ENCODE data around the gene ATF4. TPM values are rescaled to one million over a fixed set of nuclear protein-coding genes. Genes with fewer than 3 reads are reported as not detected.

ATF4 gene
- total and polyA plus RNA-seq, 3 donors from 2014 or later: 192 to 228 (median 227) TPM

Other genes with a start within 250 kb of the ATF4 start
- gene RPL3, start 200.9 kb upstream of the ATF4 start, total RNA-seq: 1,000 to 10,000 TPM; 1,087 to 2,075 TPM
- gene RPL3, start 200.9 kb upstream of the ATF4 start, polyA plus RNA-seq (ENCODE audit: insufficient read depth, low read depth, low replicate concordance): 2,042 TPM
- gene SYNGR1, start 170.6 kb upstream of the ATF4 start, total RNA-seq: 10 to 100 TPM; 20.4 to 32.5 TPM
- 46.8 TPM for gene SYNGR1, start 170.6 kb upstream of the ATF4 start, polyA plus RNA-seq (ENCODE audit: insufficient read depth, low read depth, low replicate concordance)
- gene TAB1, start 120.8 kb upstream of the ATF4 start, total RNA-seq: 10 to 100 TPM; 29.8 to 35.7 TPM
- gene TAB1, start 120.8 kb upstream of the ATF4 start, polyA plus RNA-seq (ENCODE audit: insufficient read depth, low read depth, low replicate concordance): 21.9 TPM
- 1 to 10 TPM; 4.6 to 6.4 TPM for gene MGAT3, start 63.5 kb upstream of the ATF4 start, total RNA-seq
- 9.7 TPM for gene MGAT3, start 63.5 kb upstream of the ATF4 start, polyA plus RNA-seq (ENCODE audit: insufficient read depth, low read depth, low replicate concordance)
- 100 to 1,000 TPM in 1 of 2 donors, 10 to 100 TPM in 1; 60.6 to 120 TPM for gene MIEF1, start 18.3 kb upstream of the ATF4 start, total RNA-seq
- 78.2 TPM for gene MIEF1, start 18.3 kb upstream of the ATF4 start, polyA plus RNA-seq (ENCODE audit: insufficient read depth, low read depth, low replicate concordance)
- gene RPS19BP1, start 12.2 kb downstream of the ATF4 start, total RNA-seq: 100 to 1,000 TPM; 156 to 158 TPM
- 97.7 TPM for gene RPS19BP1, start 12.2 kb downstream of the ATF4 start, polyA plus RNA-seq (ENCODE audit: insufficient read depth, low read depth, low replicate concordance)
- 1 to 10 TPM; 1.7 to 2.0 TPM for gene CACNA1I, start 50.2 kb downstream of the ATF4 start, total RNA-seq
- 1.3 TPM for gene CACNA1I, start 50.2 kb downstream of the ATF4 start, polyA plus RNA-seq (ENCODE audit: insufficient read depth, low read depth, low replicate concordance)

All from testis (tissue), 3 donors.